ENCODE results near the gene ZNF808. TPM values are rescaled to one million over a fixed set of nuclear protein-coding genes. Genes with fewer than 3 reads are reported as not detected.
A peak's percentile ranks its signal among the peaks of the same experiment; 100 is the strongest.

The ZNF808 gene
- total and polyA plus RNA-seq, 9 of the 15 experiments (the other 6 are each of a cell fraction or from before 2014, with no cell fraction given) = 3.1 to 20.1 (median 10.9) TPM

- TF ChIP-seq ZBTB8A (IDR thresholded peaks at IDR 0.05; ENCODE audit: partially characterized antibody) (no peak), POLR2H (tag; IDR thresholded peaks at IDR 0.05; ENCODE audit: low read depth) (no peak), SMARCE1 (IDR thresholded peaks at IDR 0.05) (no peak), ZFX (CRISPR knock-in tag; IDR thresholded peaks at IDR 0.05) (no peak), ZNF408 (CRISPR knock-in tag; IDR thresholded peaks at IDR 0.05; ENCODE audit: low read depth) (no peak), HOXB6 (CRISPR knock-in tag; IDR thresholded peaks at IDR 0.05; ENCODE audit: borderline replicate concordance) (no peak), BRD9 (IDR thresholded peaks at IDR 0.05; ENCODE audit: low read depth, partially characterized antibody) (no peak), MYC (IDR thresholded peaks at IDR 0.05; ENCODE audit: low read depth, low read length) (0 out of 2 replicates have a peak, but pooled peaks have one; percentile 53), MYC (CRISPR knock-in tag; IDR thresholded peaks at IDR 0.05; ENCODE audit: borderline replicate concordance, low read depth) (no peak), CTCFL (IDR thresholded peaks at IDR 0.05; ENCODE audit: borderline replicate concordance, insufficient read depth, low read depth, low read length, poor library complexity, severe bottlenecking) (peak; percentile 63), ZNF263 (CRISPR knock-in tag; IDR thresholded peaks at IDR 0.05; ENCODE audit: borderline replicate concordance) (no peak; the same call in 1 of the 2 replicates), JUND (IDR thresholded peaks at IDR 0.05; ENCODE audit: borderline replicate concordance, low read depth, low read length) (peak; percentile 19; the same call in 1 of the 2 replicates), JUND (tag; IDR thresholded peaks at IDR 0.05; ENCODE audit: borderline replicate concordance, low read depth, low read length) (no peak), ZNF707 (CRISPR knock-in tag; conservative IDR thresholded peaks at IDR 0.05) (no peak), RBFOX2 (IDR thresholded peaks at IDR 0.05; ENCODE audit: low read depth, low read length) (peak; percentile 82), HNRNPUL1 (IDR thresholded peaks at IDR 0.05; ENCODE audit: low read length) (no peak), DACH1 (IDR thresholded peaks at IDR 0.05; ENCODE audit: partially characterized antibody) (no peak), ATF6 (CRISPR knock-in tag; IDR thresholded peaks at IDR 0.05) (0 out of 2 replicates have a peak, but pooled peaks have one; percentile 29), JUN (IDR thresholded peaks at IDR 0.05; ENCODE audit: borderline replicate concordance, low read depth, low read length) (no peak), JUN (CRISPR knock-in tag; IDR thresholded peaks at IDR 0.05; ENCODE audit: borderline replicate concordance) (no peak), DMBX1 (CRISPR knock-in tag; IDR thresholded peaks at IDR 0.05; ENCODE audit: borderline replicate concordance) (no peak), RBM39 (optimal IDR thresholded peaks at IDR 0.05; ENCODE audit: low read depth, low read length) (no peak), NFIC (IDR thresholded peaks at IDR 0.05) (no peak; the same call in 1 of the 2 replicates)
Measured at GRCh38 chr19:52601025-52601973, 73.8 kb downstream of the ZNF808 start (continued).
